GM19023 (cell line): Measurements from ENCODE around the gene TCOF1.

Experiments used
- ATAC-seq: cut with Tn5 transposase; IDR thresholded peaks from one replicate; pipeline ENCODE4 v1.9.1; 2021; ENCODE audit warnings: mild to moderate bottlenecking, moderate library complexity; ENCODE audit not compliant: unreplicated experiment

TCOF1 gene

GRCh38 chr5:150391064-150391834 lies 33.8 kb downstream of the TCOF1 start:
- no peak for ATAC-seq

DNA sequence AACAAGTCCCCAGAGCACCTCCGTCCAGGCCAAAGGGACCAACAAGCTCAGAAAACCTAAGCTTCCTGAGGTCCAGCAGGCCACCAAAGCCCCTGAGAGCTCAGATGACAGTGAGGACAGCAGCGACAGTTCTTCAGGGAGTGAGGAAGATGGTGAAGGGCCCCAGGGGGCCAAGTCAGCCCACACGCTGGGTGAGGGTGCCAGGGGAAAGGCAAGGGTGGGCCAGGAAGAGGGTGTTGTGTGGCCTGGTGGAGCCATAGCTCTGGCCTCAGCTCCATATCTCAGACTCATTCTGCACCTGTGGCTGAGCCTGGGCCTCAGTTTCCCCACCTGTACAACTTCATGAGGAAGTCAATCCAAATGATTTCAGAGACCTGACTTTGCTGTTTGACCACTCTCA lies 34.5 kb downstream of the TCOF1 start:
- no peak for ATAC-seq

DNA sequence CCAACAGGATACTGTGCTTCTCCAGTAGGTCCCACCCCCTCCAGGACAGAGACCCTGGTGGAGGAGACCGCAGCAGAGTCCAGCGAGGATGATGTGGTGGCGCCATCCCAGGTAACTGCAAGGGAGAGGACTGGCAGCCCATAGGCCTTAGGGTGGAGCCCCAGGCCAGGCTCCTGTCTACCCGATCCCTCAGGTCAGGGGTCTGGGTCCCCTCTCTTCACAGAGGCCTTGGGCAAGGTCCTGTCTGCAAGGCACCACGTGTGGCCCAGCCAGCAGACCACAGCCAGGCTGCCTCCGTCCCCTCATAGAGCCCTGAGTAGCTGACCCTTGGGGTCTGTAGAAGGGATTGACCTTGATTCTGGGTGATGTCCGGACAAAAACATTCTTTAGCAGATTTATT lies 35.2 kb downstream of the TCOF1 start:
- no peak for ATAC-seq

DNA sequence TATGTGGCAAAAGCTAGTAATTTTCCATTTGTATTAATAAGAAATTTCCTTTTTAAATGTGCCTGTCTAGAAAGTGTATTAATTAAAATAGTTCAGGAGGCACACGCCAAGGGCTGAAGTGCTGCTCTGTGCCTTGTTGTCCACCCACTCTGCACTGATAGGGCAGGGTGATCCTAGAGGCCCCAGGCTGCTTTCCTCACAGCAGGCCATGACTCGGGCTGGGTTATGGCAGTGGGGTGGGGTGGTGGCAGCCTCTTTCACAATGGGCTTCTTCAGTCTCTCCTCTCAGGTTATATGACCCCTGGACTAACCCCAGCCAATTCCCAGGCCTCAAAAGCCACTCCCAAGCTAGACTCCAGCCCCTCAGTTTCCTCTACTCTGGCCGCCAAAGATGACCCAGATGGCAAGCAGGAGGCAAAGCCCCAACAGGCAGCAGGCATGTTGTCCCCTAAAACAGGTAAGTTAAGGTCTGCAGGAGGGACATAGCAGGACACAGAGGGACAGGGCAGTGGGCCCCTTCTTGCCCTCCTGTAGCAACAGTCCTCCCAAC lies 35.7 kb downstream of the TCOF1 start:
- no peak for ATAC-seq

- peak; percentile 51 for ATAC-seq
Observed at GRCh38 chr5:150394131-150394530, 36.6 kb downstream of the TCOF1 start.

DNA sequence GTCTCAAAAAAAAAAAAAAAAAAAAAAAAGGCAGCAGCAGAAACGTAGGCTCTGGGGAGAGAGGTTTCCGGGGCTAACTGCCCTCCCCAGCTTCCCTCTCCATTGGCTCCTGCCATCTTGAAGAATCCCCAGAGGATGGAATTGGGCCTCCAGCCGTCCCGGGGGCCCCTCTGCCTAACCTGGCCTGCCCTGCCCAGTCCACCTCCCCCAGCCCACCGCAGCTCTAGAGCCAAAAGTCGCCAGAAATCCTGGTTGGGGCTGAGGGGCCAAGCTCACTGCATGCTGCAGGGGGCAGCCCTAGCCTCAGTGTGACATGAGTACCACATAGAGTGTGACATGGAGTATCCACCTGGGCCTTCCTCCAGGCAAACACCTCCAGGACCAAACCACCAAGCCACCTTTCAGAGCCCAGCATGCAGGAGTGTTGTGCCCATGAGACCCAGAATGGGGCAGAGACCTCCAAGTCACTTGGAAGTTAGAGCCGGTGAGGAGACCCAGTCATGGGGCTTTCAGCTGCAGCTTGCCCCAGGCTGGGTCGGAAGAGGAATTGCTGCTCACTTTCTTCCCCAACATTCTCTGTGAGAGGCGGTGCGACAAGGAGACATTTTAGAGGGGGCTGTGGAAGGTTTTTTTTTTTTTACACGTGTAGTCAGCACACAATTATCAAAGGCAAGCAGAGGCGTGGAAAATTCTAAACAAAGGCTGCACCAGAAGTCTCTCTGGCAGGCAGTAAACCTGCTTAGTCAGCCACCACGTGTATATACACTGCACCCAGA lies 37.6 kb downstream of the TCOF1 start:
- ATAC-seq: no peak

GRCh38 chr5:150395688-150395975 lies 38.1 kb downstream of the TCOF1 start:
- no peak for ATAC-seq

DNA sequence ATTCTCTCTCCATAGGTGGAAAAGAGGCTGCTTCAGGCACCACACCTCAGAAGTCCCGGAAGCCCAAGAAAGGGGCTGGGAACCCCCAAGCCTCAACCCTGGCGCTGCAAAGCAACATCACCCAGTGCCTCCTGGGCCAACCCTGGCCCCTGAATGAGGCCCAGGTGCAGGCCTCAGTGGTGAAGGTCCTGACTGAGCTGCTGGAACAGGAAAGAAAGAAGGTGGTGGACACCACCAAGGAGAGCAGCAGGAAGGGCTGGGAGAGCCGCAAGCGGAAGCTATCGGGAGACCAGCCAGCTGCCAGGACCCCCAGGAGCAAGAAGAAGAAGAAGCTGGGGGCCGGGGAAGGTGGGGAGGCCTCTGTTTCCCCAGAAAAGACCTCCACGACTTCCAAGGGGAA lies 38.8 kb downstream of the TCOF1 start:
- ATAC-seq: no peak

DNA sequence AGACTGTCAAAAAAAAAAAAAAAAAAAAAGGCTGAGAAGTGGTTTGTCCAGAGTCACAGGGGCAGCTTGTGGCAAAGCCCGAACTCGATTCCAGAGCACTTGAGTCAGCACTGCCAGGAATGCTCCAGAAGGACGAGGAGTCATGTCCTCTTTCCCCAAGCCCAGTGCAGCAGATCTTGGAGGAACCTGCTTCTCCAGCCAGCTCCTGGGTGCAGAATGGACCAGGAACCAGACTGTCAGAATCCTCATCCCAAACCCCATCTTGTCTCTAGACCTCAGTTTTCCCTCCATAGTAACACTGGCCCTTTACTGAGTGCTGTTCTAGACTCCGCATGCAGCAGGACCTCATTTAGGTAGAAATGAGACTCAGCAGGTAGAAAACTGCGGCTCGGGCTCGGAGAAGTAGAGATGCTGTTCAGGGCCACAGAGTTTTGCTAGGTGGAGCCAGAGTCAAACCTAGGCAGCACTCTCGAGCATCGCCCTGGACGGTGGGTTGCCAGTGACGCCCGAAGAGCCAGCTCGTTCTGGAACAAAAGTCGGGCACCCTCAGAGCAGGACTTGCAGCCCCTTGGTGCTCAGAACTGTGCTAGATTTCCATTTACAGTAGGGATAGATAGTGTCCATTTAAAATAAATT lies 39.8 kb downstream of the TCOF1 start:
- no peak for ATAC-seq

DNA sequence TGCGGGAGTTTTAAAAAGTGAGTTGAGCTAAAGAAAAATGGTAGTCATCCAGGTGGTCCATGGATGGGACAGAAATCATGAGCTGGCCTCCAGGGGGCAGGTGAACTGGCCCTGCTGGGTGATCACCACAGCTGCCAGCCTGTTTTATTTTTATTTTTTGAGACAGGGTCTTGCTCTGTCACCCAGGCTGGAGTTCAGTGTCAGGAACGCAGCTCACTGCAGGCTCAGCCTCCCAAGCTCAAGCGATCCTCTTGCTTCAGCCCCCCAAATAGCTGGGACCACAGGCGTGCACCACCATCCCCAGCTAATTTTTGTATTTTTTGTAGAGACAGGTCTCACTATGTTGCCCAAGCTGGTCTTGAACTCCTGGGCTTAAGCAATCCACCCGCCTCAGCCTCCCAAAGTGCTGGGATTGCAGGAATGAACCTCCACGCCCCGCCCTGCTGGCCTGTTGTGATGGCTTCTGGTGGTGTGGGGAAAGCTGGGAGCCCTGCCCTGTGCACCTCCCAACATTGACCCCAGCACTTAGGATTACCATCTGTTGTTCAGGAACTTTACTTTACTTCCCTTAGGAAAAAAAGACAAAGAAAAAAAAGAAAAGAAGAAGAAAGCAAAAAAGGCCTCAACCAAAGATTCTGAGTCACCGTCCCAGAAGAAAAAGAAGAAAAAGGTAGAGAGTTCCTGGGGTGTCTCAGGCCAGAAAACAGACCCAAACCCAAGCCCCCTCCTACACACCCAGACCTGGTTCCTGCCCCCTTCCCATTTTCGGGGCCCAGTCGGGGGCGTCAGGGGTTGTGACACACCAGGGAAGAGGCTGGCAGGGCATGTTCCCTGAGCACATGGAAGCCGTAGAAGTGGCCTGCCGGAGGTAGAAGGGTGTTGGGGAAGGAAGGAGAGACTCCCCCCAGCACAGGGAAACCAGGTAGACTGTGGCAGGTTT lies 40.6 kb downstream of the TCOF1 start:
- no peak for ATAC-seq

- ATAC-seq: peak; percentile 69
Observed at GRCh38 chr5:150398722-150399523, 41.4 kb downstream of the TCOF1 start.

GRCh38 chr5:150399524-150400211 lies 42.2 kb downstream of the TCOF1 start:
- ATAC-seq: peak; percentile 10

- ATAC-seq: no peak
Observed at GRCh38 chr5:150400316-150401075, 43.0 kb downstream of the TCOF1 start.

DNA sequence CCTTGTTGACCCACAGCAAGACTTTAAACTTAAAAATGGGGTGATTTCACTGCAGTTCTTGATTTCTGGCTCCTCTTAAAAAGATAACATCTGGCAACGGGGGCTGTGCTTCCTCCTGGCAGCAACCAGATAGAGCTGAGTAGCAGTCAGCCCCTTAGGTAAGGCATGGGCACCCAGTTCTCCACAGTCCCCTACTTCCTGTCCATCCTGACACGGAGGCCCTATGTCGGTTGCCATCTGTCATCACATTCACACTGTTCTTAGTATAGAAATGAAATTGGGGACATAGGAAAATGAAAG lies 43.5 kb downstream of the TCOF1 start:
- ATAC-seq: no peak

DNA sequence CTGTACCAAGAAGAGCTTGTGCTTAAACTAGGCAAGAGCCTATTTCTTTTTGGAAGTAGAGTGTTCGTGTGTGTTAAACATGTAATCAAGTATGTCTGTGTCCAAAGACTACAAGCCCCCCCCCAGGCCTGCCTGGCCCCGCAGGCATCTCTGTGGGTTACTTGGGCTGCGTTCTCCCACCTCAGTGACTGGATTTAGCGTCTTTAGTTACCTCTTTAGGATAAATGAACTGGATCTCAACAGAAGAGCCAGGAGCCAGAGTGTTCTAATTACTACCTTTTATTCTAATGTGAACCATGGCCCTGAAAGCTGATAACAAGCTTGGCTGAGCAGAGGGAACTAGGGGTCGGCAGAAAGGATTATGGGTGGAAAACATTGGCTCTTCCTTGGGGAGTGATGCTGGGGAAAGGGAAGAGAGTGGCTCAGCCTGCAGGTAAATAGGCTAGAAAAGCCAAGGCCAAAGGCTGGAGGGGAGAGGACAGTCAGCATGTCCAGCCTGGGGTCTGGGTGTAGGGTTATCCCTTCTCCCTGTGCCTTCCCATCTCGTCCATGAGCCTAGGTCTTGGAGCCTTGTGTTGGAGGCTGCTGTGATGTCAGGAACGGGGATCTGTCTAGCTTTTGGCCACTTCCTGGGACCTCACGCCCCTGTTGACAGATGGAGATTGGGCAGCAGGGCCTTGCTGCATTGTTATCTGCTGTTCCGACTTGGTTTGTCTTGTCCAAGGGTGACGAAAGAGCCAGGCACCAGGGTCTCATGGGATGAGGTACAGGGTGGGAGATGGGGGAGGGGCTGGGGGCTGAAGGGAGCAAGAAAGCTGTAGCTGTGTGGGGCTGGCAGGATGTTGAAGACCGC lies 44.1 kb downstream of the TCOF1 start:
- ATAC-seq: no peak

DNA sequence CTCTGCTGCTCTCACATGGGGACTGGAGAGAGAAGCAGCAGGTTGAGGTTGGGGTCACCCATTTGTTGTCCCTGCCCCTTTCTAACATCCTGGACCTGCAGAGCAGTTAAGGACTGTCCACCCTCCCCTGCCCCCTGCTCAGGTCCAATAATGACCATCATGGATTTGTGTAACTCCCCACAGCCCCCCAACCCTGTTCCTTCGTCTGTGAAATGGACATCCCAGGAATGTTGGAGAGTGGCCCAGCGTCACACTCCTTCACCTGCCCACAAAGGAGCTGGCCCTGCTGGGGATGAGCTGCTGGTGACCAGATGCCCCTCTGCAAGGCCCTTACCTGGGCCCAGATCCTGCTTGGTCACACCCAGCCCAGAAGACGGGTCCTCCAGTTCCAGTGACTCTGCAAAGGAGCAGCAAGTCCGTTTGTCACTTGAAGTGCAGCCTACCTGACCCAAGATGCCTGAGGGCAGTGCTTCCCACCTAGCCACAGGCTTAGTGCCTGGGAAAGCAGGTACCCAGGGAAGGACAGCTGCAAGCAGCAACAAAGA lies 44.8 kb downstream of the TCOF1 start:
- no peak for ATAC-seq

DNA sequence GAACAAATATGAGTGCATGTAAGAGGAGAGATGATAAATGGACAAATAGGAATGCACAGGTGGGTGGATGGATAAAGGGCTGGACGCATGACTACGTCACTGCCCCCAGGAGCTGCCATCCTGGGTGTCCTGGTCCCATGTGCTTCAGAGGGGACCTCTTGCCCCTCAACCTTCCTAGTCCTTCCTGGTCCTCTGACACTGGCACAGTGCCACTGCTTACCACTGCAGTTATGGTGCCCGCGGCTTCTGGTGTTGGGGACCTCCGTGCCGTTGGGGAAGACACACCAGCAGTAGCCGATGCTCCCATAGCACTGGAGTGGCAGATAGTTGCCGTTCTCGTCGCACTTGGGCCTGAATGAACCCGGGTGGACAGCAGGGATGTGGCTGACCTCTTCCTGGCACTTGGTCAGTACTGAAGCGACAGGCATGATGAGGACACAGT lies 45.4 kb downstream of the TCOF1 start:
- ATAC-seq: no peak

GRCh38 chr5:150404121-150404520 lies 46.6 kb downstream of the TCOF1 start:
- no peak for ATAC-seq
